Measurements from ENCODE around the gene TMEM222. TPM values are rescaled to one million over a fixed set of nuclear protein-coding genes. Genes with fewer than 3 reads are reported as not detected.

Gene TMEM222
- polyA plus RNA-seq, 4 donors, result 40.5 to 46.0 (median 42.5) TPM

DNA sequence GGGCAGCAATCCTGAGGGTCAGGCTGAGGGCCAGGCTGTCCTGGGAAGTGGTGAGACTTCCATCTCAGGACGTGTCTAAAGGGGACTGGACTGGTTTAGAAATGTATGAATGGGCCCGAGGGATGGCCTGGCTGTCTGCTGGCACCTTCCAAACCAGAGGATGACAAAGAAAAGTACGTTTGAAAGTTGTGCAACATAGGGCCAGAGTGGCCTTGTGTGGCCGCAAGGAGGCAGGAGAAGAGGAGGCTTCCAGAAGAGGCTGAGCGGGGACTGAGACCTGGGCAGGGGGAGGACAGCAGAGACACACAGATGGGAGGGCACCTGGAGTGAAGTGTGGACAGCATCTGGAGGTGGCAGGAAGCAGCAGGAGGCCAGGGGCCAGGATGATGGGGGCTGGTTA, 17.2 kb downstream of the TMEM222 start:
- no peak for DNase-seq (ENCODE audit: low read depth in 4 of 4, low spot score in 3 of 4)

- DNase-seq (ENCODE audit: low read depth in 4 of 4, low spot score in 3 of 4), result no peak
Observed at GRCh38 chr1:27341525-27342252, 19.7 kb downstream of the TMEM222 start, which contains the start of gene SYTL1. TSS of gene SYTL1 (plus strand) at chr1:27342022. CDS start at chr1:27345335, 3,313 bp downstream.

GRCh38 chr1:27342391-27342777, 20.4 kb downstream of the TMEM222 start:
- no peak for DNase-seq (ENCODE audit: low read depth in 4 of 4, low spot score in 3 of 4)

GRCh38 chr1:27342778-27343638, 21.0 kb downstream of the TMEM222 start:
- no peak for DNase-seq (ENCODE audit: low read depth in 4 of 4, low spot score in 3 of 4)

GRCh38 chr1:27343639-27344025, 21.7 kb downstream of the TMEM222 start:
- no peak for DNase-seq (ENCODE audit: low read depth in 4 of 4, low spot score in 3 of 4)

GRCh38 chr1:27345272-27345671, 23.3 kb downstream of the TMEM222 start:
- DNase-seq (ENCODE audit: low read depth in 4 of 4, low spot score in 3 of 4), result no peak

DNA sequence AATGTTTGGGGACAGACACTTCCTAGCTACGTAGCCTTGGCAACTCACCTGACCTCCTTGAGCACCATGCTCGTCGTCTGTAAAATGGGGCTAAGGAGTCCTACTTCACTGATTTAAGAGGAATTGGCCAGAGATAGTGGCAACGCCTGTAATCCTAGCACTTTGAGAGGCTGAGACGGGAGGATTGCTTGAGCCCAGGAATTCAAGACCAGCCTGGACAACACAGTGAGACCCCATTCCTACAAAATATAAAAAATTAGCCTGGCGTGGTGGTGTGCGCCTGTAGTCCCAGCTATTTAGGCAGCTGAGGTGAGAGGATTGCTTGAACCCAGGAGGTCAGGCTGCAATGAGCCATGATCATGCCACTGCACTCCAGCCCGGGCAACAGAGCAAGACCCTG, 24.4 kb downstream of the TMEM222 start:
- no peak for DNase-seq (ENCODE audit: low read depth in 4 of 4, low spot score in 3 of 4)

DNA sequence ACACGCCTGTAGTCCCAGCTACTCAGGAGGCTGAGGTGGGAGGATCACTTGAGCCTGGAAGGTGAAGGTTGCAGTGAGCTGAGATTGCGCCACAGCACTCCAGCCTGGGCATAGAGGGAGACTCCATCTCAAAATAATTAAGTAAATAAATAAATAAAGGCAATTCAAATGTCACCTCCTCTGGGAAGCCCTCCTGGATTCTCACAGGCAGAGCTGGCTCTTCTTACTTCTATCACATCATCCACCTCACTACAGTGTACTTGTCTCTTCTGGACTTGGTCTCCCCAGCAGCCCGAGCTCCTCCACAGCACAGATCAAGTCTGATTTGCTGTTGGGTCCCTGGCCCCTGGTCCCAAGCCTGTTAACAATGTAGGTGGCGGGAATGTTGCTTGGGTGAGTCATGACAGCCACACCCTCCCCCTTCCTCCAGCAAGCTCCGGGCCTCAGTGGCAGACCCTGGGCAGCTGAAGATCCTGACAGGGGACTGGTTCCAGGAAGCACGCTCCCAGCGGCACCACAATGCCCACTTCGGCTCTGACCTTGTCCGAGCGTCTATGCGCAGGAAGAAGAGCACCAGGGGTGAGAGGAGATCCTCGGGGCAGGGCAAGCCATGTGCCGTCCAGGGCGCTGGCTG, 25.1 kb downstream of the TMEM222 start:
- DNase-seq (ENCODE audit: low read depth in 4 of 4, low spot score in 3 of 4), result no peak

GRCh38 chr1:27348861-27349783, 27.2 kb downstream of the TMEM222 start:
- no peak for DNase-seq (ENCODE audit: low read depth in 4 of 4, low spot score in 3 of 4)

DNA sequence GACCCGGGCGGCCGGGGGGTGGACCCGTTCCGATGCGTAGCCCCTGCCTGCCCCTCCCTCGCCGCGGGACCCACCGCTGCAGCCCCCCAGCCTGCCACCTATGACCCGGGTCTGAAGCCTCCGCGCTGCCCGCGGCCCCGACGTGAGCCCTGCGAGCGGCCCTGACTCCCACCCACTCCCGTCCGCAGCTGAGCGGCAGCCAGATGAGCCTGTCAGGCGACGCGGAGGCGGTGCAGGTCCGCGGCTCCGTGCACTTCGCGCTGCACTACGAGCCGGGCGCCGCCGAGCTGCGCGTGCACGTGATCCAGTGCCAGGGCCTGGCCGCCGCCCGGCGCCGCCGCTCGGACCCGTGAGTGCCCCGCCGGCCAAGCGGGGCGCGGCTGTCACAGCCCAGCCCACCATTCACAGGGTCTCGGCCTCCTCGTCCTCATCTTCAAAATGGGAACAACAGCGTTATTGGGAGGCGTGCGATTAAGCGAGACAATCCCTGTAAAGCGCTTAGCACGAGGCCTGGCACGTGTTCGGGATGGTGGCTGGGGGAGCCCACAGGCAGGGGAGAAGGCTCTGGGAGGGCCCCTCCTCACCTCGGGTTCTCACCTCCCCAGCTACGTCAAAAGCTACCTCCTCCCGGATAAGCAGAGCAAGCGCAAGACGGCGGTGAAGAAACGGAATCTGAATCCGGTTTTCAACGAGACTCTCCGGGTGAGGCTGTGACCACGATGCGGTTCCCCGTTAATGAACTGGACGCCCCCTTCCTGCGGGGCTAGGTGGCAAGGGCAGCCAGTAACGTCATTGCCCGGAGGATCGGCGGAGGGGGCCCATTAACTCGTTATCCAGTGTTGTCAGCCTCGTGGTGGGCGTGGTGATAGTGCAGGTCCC, 28.1 kb downstream of the TMEM222 start:
- peak in 1 of 4 donors; percentile 53 for DNase-seq (ENCODE audit: low read depth in 4 of 4, low spot score in 3 of 4)

- no peak for DNase-seq (ENCODE audit: low read depth in 4 of 4, low spot score in 3 of 4)
Observed at GRCh38 chr1:27350663-27351540, 28.9 kb downstream of the TMEM222 start.

DNA sequence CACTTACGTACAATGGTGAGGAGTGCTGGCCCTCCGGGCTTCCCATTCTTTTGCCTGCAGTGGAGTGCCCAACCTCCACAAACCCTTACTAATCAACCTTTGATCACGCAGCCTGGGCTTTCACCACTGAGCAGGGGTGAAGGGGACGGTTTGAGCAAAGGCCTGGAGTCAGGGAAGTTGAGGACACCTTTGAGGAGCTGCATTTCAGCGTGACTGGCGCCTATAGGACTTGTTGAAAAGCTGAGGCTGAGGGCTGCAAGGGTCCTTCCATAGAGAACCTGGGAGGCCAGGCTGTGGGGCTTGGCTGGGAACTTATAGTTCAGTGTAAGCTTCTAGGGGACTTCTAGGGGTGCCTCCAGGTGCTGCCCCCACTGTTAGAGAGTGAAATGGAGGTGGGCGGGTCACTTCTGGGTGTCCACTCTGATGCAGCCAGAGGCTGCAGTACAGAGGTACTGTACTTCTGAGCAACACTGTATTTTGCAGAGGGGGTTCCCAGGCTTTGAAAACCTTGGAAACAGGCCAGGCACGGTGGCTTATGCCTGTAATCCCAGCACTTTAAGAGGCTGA, 29.7 kb downstream of the TMEM222 start:
- DNase-seq (ENCODE audit: low read depth in 4 of 4, low spot score in 3 of 4), result no peak

GRCh38 chr1:27353166-27353565, 31.2 kb downstream of the TMEM222 start:
- DNase-seq (ENCODE audit: low read depth in 4 of 4, low spot score in 3 of 4), result no peak

GRCh38 chr1:27353629-27354028, 31.7 kb downstream of the TMEM222 start:
- no peak for DNase-seq (ENCODE audit: low read depth in 4 of 4, low spot score in 3 of 4)

- no peak for DNase-seq (ENCODE audit: low read depth in 4 of 4, low spot score in 3 of 4)
Observed at GRCh38 chr1:27355683-27356082, 33.7 kb downstream of the TMEM222 start.

DNA sequence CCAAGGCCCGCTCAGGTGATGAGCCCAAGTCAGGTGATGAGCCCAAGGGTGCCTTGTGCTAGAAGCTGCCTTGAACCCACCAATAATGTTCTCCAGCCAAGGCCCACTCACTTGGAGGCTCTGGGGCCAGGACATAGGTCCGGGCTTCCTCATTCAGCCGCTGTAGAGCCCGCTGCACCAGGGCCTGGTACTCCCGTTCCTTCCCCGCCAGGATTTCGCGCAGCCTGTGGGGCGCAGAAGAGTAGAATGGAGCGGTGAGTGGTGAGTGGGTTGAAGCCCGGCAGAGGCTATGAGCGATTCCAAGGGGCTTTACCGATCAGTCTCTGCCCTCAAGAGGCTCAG, 34.3 kb downstream of the TMEM222 start:
- no peak for DNase-seq (ENCODE audit: low read depth in 4 of 4, low spot score in 3 of 4)

DNA sequence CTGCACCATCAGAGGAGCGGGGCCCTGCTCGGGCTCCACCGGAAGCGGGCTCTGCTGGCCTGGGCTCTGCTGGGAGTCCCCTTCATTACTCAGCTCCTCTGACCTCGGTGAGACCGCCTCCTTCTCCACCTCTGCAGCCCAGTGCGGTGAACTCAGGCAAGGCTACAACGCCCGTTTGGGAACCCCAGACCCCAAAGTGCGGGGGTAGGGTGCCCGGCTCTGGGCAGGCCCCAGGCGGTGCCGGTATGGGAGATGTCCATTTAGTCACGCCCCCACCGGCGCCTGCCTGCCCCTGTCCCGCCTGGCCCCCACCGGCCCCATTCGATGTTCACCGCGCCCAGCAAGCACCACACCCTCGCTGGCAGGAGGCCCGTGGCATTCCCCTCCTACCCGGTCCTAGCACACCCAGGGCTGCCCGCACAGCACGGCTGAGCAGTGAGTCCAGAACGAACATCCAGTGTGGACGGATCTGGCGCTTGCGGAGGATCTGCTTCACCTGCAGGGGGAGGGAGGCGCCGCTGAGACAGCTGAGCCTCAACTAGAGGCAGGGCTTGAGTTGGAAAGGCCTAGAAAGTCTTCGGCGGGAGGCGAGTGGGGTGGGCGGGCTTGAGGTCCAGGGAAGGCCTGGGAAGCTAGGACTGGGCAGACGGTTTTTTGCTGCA, 34.8 kb downstream of the TMEM222 start:
- no peak for DNase-seq (ENCODE audit: low read depth in 4 of 4, low spot score in 3 of 4)

Data from right renal pelvis (tissue), 4 donors.